Muscle layer of colon (tissue), 2 donors: ENCODE data around the gene LARP6.

Experiments
- H3K27ac ChIP-seq: one replicate; pipeline ENCODE4 v1.7.0; 2013; ENCODE audit warnings: low read depth, mild to moderate bottlenecking, low read length, moderate library complexity
- H3K27me3 ChIP-seq, 2 donors: one replicate each; pipeline ENCODE4 v1.7.0; 2013; ENCODE audit warnings: low read length in 2 of 2, mild to moderate bottlenecking in 2 of 2; ENCODE audit not compliant: insufficient read depth in 2 of 2, control insufficient read depth in 1 of 2
- H3K36me3 ChIP-seq: one replicate; pipeline ENCODE4 v1.7.0; 2013; ENCODE audit warnings: mild to moderate bottlenecking, low read length; ENCODE audit not compliant: insufficient read depth
- H3K4me1 ChIP-seq: one replicate; pipeline ENCODE4 v1.7.0; 2013; ENCODE audit warnings: mild to moderate bottlenecking, low read length; ENCODE audit not compliant: insufficient read depth
- H3K4me3 ChIP-seq, 2 donors: one replicate each; pipeline ENCODE4 v1.7.0; 2013; ENCODE audit warnings: low read length in 2 of 2, low read depth in 1 of 2, mild to moderate bottlenecking in 1 of 2, moderate library complexity in 1 of 2
- H3K9ac ChIP-seq: one replicate; pipeline ENCODE4 v1.7.0; 2013; ENCODE audit warnings: low read length
- H3K9me3 ChIP-seq: one replicate; pipeline ENCODE4 v1.7.0; 2013; ENCODE audit warnings: mild to moderate bottlenecking, low read length
- donor health status: abdominal sarcoma.
- donor health status: Adenocarcinoma of cecum.

LARP6 gene

DNA sequence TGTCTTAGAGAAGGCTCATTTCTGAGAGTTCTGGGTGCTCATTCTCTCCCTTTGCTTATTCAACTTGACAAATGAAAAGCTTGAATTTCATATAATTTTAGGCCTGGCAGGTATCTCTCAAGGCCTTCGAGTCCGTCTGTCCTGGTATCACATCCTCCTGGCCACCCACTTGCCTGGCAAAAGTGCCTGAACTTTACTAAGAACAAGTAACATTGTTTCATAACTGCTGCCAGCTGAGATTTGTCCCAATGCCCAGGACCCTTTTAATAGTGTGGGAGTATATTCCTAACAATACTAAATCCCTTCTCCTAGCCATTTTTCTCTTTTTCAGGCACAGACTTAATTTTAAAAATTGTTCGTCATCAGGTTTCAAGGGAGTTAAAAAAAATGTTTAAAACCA lies 18.1 kb downstream of the LARP6 start:
- Histone ChIP-seq H3K9me3 (no peaks in the 10 kb centered on the region), H3K27ac (no peak overlapping the region), H3K4me3 (no peak overlapping the region), H3K9ac (no peak overlapping the region), H3K4me1 (no peaks in the 10 kb centered on the region), H3K27me3 (no peaks in the 10 kb centered on the region), H3K36me3 (peaks cover 33% of the 10 kb centered on the region)

DNA sequence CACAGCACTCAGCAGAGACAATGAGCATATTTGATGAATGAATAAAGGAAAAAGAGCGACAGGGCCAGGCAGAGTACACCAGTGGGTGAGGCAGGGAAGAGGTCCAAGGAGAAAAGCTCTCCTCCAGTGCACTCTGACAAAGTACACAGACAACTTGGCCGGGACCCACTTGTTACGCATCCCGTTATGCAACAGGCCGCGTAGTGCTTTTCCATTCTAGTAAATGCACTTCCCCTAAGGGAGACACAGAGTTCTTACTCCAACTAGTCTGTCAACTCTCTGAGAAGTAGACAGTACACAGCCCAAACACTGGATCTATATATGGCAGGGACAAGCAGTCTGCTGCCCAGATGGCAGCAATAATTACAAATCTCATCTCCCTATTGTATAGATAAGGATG lies 18.5 kb downstream of the LARP6 start:
- no peak overlapping the region for H3K4me3 ChIP-seq
- no peaks in the 10 kb centered on the region for H3K9me3 ChIP-seq
- H3K27me3 ChIP-seq = no peaks in the 10 kb centered on the region
- no peak overlapping the region for H3K27ac ChIP-seq
- H3K4me1 ChIP-seq = no peaks in the 10 kb centered on the region
- peaks cover 33% of the 10 kb centered on the region for H3K36me3 ChIP-seq
- no peak overlapping the region for H3K9ac ChIP-seq

GRCh38 chr15:70834999-70835398 lies 19.0 kb downstream of the LARP6 start:
- no peak overlapping the region for H3K27ac ChIP-seq

DNA sequence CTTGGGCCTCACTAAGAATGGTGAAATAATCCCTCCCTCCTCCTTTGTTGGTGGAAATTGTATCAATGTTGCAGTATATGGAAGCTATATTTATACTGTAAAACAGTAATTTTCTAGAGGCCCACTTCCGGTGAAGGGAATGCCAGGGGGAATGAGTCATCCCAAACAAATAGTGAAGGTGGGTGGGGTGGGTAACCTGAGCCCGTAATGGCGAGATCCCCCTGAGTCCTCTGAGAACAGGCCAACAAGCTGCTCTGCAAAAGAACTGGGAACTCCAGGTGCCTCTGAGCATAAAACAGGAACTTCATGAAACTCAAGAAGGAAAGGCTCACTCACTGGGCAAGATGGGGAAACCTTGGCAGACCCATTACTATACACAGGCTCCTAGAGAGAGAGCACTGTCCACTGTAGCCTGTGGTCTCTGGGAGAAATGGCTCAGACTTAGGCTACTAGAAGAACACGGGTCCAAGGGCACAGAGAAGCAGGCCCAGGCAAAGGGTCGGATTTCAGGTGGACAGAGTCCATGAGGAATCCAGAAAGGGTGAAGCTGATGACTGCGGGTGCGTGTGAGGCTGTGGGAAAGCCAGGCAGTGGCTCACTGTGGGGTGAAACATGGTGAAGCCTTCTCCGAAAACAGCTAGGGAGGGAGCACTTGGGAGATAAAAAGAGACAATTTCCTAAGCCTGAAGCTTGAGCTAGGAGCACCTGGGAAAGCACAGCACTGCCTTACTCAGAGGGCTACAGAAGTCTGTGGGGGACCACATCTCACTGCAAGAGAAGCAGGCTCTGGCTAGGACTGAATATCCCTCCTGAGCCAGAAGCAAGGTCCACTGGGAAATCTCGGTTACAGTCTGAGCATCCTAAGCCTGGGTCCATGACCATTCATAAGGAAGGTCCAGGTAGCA lies 19.8 kb downstream of the LARP6 start:
- no peak overlapping the region for H3K9ac ChIP-seq
- H3K27me3 ChIP-seq = no peaks in the 10 kb centered on the region
- no peaks in the 10 kb centered on the region for H3K9me3 ChIP-seq
- no peaks in the 10 kb centered on the region for H3K4me1 ChIP-seq
- H3K27ac ChIP-seq = no peak overlapping the region
- no peak overlapping the region for H3K4me3 ChIP-seq
- H3K36me3 ChIP-seq = peaks cover 33% of the 10 kb centered on the region

More at GRCh38 chr15:70834999-70835398, 19.0 kb downstream of the LARP6 start:
- H3K27me3 ChIP-seq = no peaks in the 10 kb centered on the region
- no peaks in the 10 kb centered on the region for H3K9me3 ChIP-seq
- no peaks in the 10 kb centered on the region for H3K4me1 ChIP-seq
- no peak overlapping the region for H3K9ac ChIP-seq
- H3K36me3 ChIP-seq = peaks cover 33% of the 10 kb centered on the region
- H3K4me3 ChIP-seq = no peak overlapping the region

DNA sequence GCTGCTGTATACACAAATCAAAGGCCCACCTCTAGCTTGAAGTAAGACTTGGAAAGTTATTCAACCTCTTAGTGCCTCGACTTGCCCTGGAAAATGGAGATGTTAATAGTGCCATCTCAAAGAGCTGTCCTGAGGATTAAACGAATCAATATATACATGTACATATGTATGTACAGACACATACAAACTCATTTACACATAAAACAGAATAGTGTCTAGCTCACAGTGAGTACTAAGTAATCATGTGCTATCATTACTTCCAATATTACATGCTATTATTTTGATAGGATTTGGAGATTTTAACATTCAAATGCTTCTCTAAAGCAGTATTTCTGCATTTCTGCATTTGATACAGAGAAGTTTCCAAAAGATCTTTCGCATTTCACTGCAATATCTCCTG lies 20.5 kb downstream of the LARP6 start:
- Histone ChIP-seq H3K4me3 (no peak overlapping the region), H3K27me3 (no peaks in the 10 kb centered on the region), H3K9ac (no peak overlapping the region), H3K27ac (no peak overlapping the region), H3K36me3 (peaks cover 33% of the 10 kb centered on the region), H3K4me1 (no peaks in the 10 kb centered on the region), H3K9me3 (no peaks in the 10 kb centered on the region)

- no peaks in the 10 kb centered on the region for H3K27me3 ChIP-seq
- H3K27ac ChIP-seq = no peak overlapping the region
- H3K4me3 ChIP-seq = no peak overlapping the region
- H3K9ac ChIP-seq = no peak overlapping the region
- H3K9me3 ChIP-seq = no peaks in the 10 kb centered on the region
- H3K4me1 ChIP-seq = no peaks in the 10 kb centered on the region
- peaks cover 33% of the 10 kb centered on the region for H3K36me3 ChIP-seq
These were observed 21.8 kb downstream of the LARP6 start for GRCh38 chr15:70832176-70832575.

- no peak overlapping the region for H3K27ac ChIP-seq
- H3K36me3 ChIP-seq = peaks cover 33% of the 10 kb centered on the region
- no peaks in the 10 kb centered on the region for H3K9me3 ChIP-seq
- no peak overlapping the region for H3K4me3 ChIP-seq
- H3K27me3 ChIP-seq = no peaks in the 10 kb centered on the region
- H3K9ac ChIP-seq = no peak overlapping the region
- no peaks in the 10 kb centered on the region for H3K4me1 ChIP-seq
These were observed 22.7 kb downstream of the LARP6 start for GRCh38 chr15:70831094-70831911.

- Histone ChIP-seq H3K9me3 (no peaks in the 10 kb centered on the region), H3K4me3 (no peak overlapping the region), H3K27ac (no peak overlapping the region), H3K27me3 (no peaks in the 10 kb centered on the region), H3K9ac (no peak overlapping the region), H3K4me1 (no peaks in the 10 kb centered on the region), H3K36me3 (peaks cover 30% of the 10 kb centered on the region)
These were observed 23.3 kb downstream of the LARP6 start for GRCh38 chr15:70830615-70831014.

DNA sequence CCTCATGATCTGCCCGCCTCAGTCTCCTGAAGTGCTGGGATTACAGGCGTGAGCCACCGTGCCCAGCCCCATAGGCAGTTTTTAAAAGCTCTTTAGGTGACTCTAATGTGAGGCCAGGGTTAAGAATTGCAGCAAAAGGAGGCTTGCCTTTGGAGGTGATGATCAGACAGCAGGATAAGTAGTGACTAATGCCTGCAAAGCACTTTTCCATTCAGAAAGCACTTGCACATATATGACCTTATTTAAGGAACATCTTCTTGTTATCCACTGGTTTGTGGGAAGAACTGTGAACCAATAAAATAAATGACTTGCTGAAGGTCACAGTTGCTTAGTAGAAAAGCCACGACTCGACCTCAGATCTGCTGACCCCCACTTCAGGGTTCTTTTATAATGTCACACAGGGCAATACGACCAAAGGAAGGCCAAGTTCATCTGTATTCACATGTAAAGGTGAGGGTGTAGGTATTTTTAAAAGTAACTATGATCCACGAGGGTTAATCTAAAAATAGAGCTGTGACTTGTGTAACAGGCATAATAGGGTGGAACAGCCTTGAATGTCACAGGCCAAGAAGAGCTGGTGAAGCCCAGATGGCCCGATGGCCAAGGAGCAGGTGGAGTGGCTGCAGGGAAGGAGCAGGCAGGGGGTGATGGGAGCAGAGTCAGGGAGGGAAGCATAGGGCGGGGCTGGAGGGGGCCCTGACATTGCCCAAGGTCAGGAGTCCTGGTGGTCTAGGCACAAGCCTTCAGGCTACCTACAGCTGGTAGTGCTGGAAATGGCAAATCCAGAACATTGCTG lies 24.4 kb downstream of the LARP6 start:
- H3K4me1 ChIP-seq = no peaks in the 10 kb centered on the region
- H3K36me3 ChIP-seq = peaks cover 20% of the 10 kb centered on the region

GRCh38 chr15:70827721-70828120 lies 26.2 kb downstream of the LARP6 start:
- H3K9ac ChIP-seq = no peak overlapping the region
- peaks cover 15% of the 10 kb centered on the region for H3K36me3 ChIP-seq
- H3K27me3 ChIP-seq = no peaks in the 10 kb centered on the region
- H3K4me3 ChIP-seq = no peak overlapping the region
- no peaks in the 10 kb centered on the region for H3K9me3 ChIP-seq
- H3K27ac ChIP-seq = no peak overlapping the region
- H3K4me1 ChIP-seq = no peaks in the 10 kb centered on the region

More for the DNA sequence above, 24.4 kb downstream of the LARP6 start:
- Histone ChIP-seq H3K27ac (no peak overlapping the region), H3K4me3 (no peak overlapping the region), H3K9ac (no peak overlapping the region), H3K9me3 (no peaks in the 10 kb centered on the region), H3K27me3 (no peaks in the 10 kb centered on the region)

DNA sequence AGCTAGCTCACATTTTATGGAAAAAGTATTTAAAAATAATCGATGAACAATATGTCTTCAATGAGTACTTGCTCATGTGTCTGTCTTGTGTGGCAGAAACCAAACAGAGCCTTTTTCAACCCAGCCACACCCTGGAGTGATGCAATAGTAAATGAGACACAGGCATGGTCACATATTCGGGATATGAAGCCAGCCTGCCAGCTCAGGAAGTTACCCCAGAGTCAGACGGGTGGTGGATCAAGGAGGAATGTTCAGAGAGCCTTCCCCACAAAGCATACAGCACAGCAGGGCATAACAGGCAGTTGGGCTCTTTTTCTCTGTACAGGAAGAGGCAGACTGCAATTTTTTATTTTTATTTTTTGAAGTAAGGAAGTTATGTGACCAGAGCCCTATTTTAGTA lies 27.3 kb downstream of the LARP6 start:
- Histone ChIP-seq H3K4me3 (no peak overlapping the region), H3K9ac (no peak overlapping the region), H3K27ac (no peak overlapping the region), H3K27me3 (no peaks in the 10 kb centered on the region), H3K36me3 (peaks cover 4% of the 10 kb centered on the region), H3K9me3 (no peaks in the 10 kb centered on the region), H3K4me1 (no peaks in the 10 kb centered on the region)
